Keratinocyte (primary cell): ENCODE measurements around the gene STMND1. TPM values are rescaled to one million over a fixed set of nuclear protein-coding genes. Genes with fewer than 3 reads are reported as not detected.

ENCODE experiments used
- DNase-seq: peaks from one replicate; pipeline ENCODE4 v3.0.0-alpha.2; 2011; ENCODE audit warnings: low read depth, missing footprints, low spot score
- FAIRE-seq: peaks from 2 replicates; lab custom pipeline; 2011; peaks lifted over from hg19 to GRCh38; lab: Jason Lieb, UNC
- H2AFZ ChIP-seq: 2 replicates; pipeline ENCODE4 v1.6.0; 2012; ENCODE audit warnings: low read length, control low read depth, inconsistent platforms; ENCODE audit not compliant: control insufficient read depth
- H3K27ac ChIP-seq: 2 replicates; pipeline ENCODE4 v1.5.1; 2011; ENCODE audit warnings: low read length; ENCODE audit not compliant: control insufficient read depth, insufficient read depth
- H3K27me3 ChIP-seq: 3 replicates; pipeline ENCODE4 v1.6.0; 2011; ENCODE audit warnings: low read length; ENCODE audit not compliant: control insufficient read depth, insufficient read depth; ENCODE audit errors: extremely low read depth
- H3K36me3 ChIP-seq, 2 experiments: 2 replicates in 1 of 2; 3 replicates in 1 of 2; pipeline ENCODE4 v1.5.1; 2011; ENCODE audit warnings: low read length in 2 of 2, mild to moderate bottlenecking in 1 of 2; ENCODE audit not compliant: control insufficient read depth in 2 of 2, insufficient read depth in 2 of 2; ENCODE audit errors: extremely low read depth in 1 of 2
- H3K4me1 ChIP-seq: 3 replicates; pipeline ENCODE4 v1.5.1; 2011; ENCODE audit warnings: low read length; ENCODE audit not compliant: control insufficient read depth, insufficient read depth; ENCODE audit errors: extremely low read depth
- H3K4me2 ChIP-seq: 3 replicates; pipeline ENCODE4 v1.6.0; 2011; ENCODE audit warnings: low read depth, low read length; ENCODE audit not compliant: control insufficient read depth, insufficient read depth; ENCODE audit errors: extremely low read depth
- H3K4me3 ChIP-seq, 3 experiments: fragments of 200-600 bp in 1 of 3; sonication (generic) in 1 of 3; 2 replicates in 2 of 3; 3 replicates in 1 of 3; pipeline ENCODE4 v1.5.1; 2011 to 2016; ENCODE audit warnings: low read length in 3 of 3, mild to moderate bottlenecking in 3 of 3, control low read depth in 2 of 3, inconsistent platforms in 1 of 3, low read depth in 1 of 3, mixed read lengths in 1 of 3, mixed run types in 1 of 3, moderate library complexity in 1 of 3; ENCODE audit not compliant: control insufficient read depth in 2 of 3, insufficient read depth in 2 of 3; ENCODE audit errors: extremely low read depth in 1 of 3
- H3K79me2 ChIP-seq: 2 replicates; pipeline ENCODE4 v1.6.0; 2012; ENCODE audit warnings: low read length; ENCODE audit not compliant: control insufficient read depth, insufficient read depth
- H3K9ac ChIP-seq: 3 replicates; pipeline ENCODE4 v1.6.0; 2011; ENCODE audit warnings: low read length; ENCODE audit not compliant: control insufficient read depth, insufficient read depth; ENCODE audit errors: extremely low read depth
- H3K9me1 ChIP-seq: 3 replicates; pipeline ENCODE4 v1.6.0; 2011; ENCODE audit warnings: low read length; ENCODE audit not compliant: control insufficient read depth, insufficient read depth; ENCODE audit errors: extremely low read depth
- H3K9me3 ChIP-seq: 2 replicates; pipeline ENCODE4 v1.5.1; 2012; ENCODE audit warnings: low read depth, low read length; ENCODE audit not compliant: control insufficient read depth
- H4K20me1 ChIP-seq: 3 replicates; pipeline ENCODE4 v1.6.0; 2011; ENCODE audit warnings: low read length; ENCODE audit not compliant: control insufficient read depth, insufficient read depth; ENCODE audit errors: extremely low read depth
- EZH2 ChIP-seq: IDR thresholded peaks from one replicate; pipeline ENCODE4 v1.6.1; 2012; ENCODE audit warnings: inconsistent platforms, mild to moderate bottlenecking, low read length, moderate library complexity
- dilution Hi-C: fragments of 300-500 bp; cut with MboI; formaldehyde crosslinking; loops from one replicate; pipeline ENCODE4 v1.7.0; 2020; ENCODE audit warnings: low sequenced_read_pairs; ENCODE audit not compliant: extremely low pct_ligation_motif_present
- polyA minus RNA-seq, 3 experiments: library from RNA; depleted of rRNA, polyadenylated mRNA; stranded (reverse); fragments of >200 nt; gene quantifications; 1 replicate in 1 of 3; 2 replicates in 1 of 3; 3 replicates in 1 of 3; pipeline ENCODE4 v1.2.3, GENCODE V29; 2011
- polyA plus RNA-seq, 5 experiments: library from polyadenylated mRNA; depleted of rRNA in 3 of 5; stranded (reverse) in 3 of 5; stranded (forward) in 1 of 5; unstranded in 1 of 5; fragments of >200 nt; gene quantifications; 1 replicate in 1 of 5; 2 replicates in 3 of 5; 3 replicates in 1 of 5; pipeline versions ENCODE4 v1.2.1 to v1.2.3, GENCODE V29; 2011 to 2012; ENCODE audit warnings: missing spikeins in 2 of 5, low read depth in 1 of 5, low replicate concordance in 1 of 5
- TF ChIP-seq, protein P1 (sequence below), 3 experiments: IDR thresholded peaks in 1 of 3; conservative IDR thresholded peaks in 1 of 3; optimal IDR thresholded peaks in 1 of 3; 2 replicates in 2 of 3; 3 replicates in 1 of 3; pipeline versions ENCODE3 to v1.5.1; 2011; ENCODE audit warnings: low read length in 3 of 3, mild to moderate bottlenecking in 3 of 3, moderate library complexity in 2 of 3, control low read depth in 1 of 3, inconsistent platforms in 1 of 3; ENCODE audit not compliant: insufficient read depth in 2 of 3; ENCODE audit errors: extremely low read depth in 1 of 3

Gene STMND1
- polyA plus RNA-seq (not detected in 3 replicates), polyA minus RNA-seq (not detected in 3 replicates)
- polyA plus RNA-seq (2011; ENCODE audit: low read depth) = not detected
- polyA plus RNA-seq (2011; cell fraction: cytosol; rRNA removed) = not detected in 2 replicates
- not detected in 2 replicates for polyA plus RNA-seq (2011; cell fraction: nucleus; rRNA removed)
- polyA plus RNA-seq (2012; ENCODE audit: low replicate concordance) = not detected in 2 replicates
- polyA minus RNA-seq (2011; cell fraction: cytosol; rRNA and poly(A)+ RNA removed) = not detected
- polyA minus RNA-seq (2011; cell fraction: nucleus; rRNA and poly(A)+ RNA removed) = not detected in 2 replicates

DNA sequence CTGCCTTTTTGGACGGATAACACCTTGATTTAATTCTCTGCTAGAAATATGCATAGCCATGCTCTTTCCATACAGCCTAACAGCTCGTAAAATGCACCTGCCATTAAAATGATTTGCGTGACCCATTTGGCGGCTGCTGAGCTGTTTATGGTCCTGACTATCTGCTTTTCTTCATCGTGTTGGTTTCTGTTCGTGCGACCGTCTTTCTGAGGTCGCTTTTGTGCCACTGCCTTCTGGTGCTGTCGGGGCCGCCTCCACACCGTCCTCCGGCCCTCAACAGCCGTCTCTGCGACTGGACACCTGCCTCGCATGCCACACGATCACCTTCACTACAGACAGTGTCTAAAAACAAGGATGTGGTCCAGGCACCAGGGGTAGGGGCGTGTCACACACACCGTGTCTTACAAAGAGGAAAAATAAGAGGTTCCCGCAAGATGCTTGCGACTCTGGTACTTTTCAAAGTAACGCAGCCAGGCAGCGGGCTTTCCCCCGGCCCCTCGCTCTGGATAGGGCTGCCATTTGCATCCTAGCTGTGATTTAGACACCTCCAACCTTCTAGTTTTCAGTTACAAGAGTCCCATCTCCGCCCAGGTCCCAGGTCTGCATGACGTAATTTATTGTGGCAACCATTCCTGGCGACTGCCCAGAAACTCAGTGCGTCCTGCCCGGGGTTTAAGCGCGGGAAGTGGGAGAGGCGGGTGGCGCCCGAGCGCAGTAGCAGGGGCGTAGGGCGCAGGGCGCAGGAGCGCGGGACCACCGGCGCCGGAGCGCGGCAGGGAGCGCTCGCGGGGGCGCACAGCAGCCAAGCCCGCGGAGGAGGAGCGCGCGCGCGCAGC lies at the start of gene STMND1:
Gene STMND1, plus strand, starts transcription at position 629 of the 836 bp plus-strand sequence. CDS start 208 bp downstream, outside the sequence.
- Histone ChIP-seq H3K4me1 (peaks cover 3% of the 10 kb centered on the region), H3K27ac (no peak within 1 kb of the TSS), H4K20me1 (no peaks in the 10 kb centered on the region), H3K9me3 (no peaks in the 10 kb centered on the region), H3K27me3 (peaks cover 28% of the 10 kb centered on the region), H3K9me1 (no peaks in the 10 kb centered on the region), H3K79me2 (no peaks in the 10 kb centered on the region), H3K4me3 (peak within 1 kb of the TSS; percentile 18 to 69 (median 69)), H3K36me3 (no peaks in the 10 kb centered on the region), H3K4me2 (peak within 1 kb of the TSS; percentile 84), H3K9ac (peak within 1 kb of the TSS; percentile 3), H2AFZ (peak within 1 kb of the TSS; percentile 49)
- dilution Hi-C loops = no loop called here
- TF ChIP-seq, protein P1, sequence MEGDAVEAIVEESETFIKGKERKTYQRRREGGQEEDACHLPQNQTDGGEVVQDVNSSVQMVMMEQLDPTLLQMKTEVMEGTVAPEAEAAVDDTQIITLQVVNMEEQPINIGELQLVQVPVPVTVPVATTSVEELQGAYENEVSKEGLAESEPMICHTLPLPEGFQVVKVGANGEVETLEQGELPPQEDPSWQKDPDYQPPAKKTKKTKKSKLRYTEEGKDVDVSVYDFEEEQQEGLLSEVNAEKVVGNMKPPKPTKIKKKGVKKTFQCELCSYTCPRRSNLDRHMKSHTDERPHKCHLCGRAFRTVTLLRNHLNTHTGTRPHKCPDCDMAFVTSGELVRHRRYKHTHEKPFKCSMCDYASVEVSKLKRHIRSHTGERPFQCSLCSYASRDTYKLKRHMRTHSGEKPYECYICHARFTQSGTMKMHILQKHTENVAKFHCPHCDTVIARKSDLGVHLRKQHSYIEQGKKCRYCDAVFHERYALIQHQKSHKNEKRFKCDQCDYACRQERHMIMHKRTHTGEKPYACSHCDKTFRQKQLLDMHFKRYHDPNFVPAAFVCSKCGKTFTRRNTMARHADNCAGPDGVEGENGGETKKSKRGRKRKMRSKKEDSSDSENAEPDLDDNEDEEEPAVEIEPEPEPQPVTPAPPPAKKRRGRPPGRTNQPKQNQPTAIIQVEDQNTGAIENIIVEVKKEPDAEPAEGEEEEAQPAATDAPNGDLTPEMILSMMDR (optimal IDR thresholded peaks at IDR 0.05 in 1 of 3, IDR thresholded peaks at IDR 0.05 in 1 of 3, conservative IDR thresholded peaks at IDR 0.05 in 1 of 3; ENCODE audit: extremely low read depth in 1 of 3, insufficient read depth in 2 of 3, low read length in 3 of 3) = no peak
- TF ChIP-seq EZH2 = peak; percentile 29
- FAIRE-seq = no peak
- DNase-seq = no peak

DNA sequence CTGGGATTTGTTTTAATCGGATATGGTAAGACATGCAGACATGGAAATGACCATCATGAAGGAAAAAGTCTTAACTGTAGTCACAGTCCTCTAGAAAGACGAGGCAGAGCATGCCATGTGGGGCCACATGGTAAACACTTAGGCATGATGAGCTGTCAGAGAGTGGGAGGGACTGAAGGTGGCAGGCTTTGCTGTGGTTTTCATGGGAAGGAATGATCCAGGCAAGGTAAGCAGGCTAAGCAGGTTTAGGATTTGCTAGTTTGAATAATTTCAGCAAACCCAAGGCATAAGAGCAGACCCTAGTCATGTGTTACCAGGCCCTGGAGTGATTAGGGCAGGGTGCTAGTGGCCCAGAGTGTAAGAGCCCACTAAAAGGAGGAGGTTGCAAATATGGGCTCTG lies 47.2 kb upstream of the STMND1 start:
- H3K9me1 ChIP-seq = no peaks in the 10 kb centered on the region
- DNase-seq = peak; percentile 23
- no peak overlapping the region for H3K27ac ChIP-seq
- dilution Hi-C loops = no loop called here
- TF ChIP-seq, protein P1 (optimal IDR thresholded peaks at IDR 0.05 in 1 of 3, IDR thresholded peaks at IDR 0.05 in 1 of 3, conservative IDR thresholded peaks at IDR 0.05 in 1 of 3; ENCODE audit: extremely low read depth in 1 of 3, insufficient read depth in 2 of 3, low read length in 3 of 3) = peak in 1 of 3 experiments; percentile 52
- TF ChIP-seq EZH2 = no peak
- H3K4me3 ChIP-seq = no peak overlapping the region
- peak; percentile 75 for FAIRE-seq
- H3K9ac ChIP-seq = no peak overlapping the region
- H3K4me2 ChIP-seq = no peak overlapping the region
- H4K20me1 ChIP-seq = no peaks in the 10 kb centered on the region
- H3K4me1 ChIP-seq = peaks cover 26% of the 10 kb centered on the region
- no peaks in the 10 kb centered on the region for H3K36me3 ChIP-seq
- H3K27me3 ChIP-seq = no peaks in the 10 kb centered on the region
- H2AFZ ChIP-seq = no peak overlapping the region
- no peaks in the 10 kb centered on the region for H3K9me3 ChIP-seq
- no peaks in the 10 kb centered on the region for H3K79me2 ChIP-seq
